GM10847 (cell line): ENCODE measurements around the gene TM9SF2.

Experiments used
- POLR2A ChIP-seq: IDR thresholded peaks from 2 replicates; pipeline ENCODE4 v1.6.1; 2011; ENCODE audit not compliant: insufficient read length; ENCODE audit errors: extremely low read depth

The TM9SF2 gene, protein sequence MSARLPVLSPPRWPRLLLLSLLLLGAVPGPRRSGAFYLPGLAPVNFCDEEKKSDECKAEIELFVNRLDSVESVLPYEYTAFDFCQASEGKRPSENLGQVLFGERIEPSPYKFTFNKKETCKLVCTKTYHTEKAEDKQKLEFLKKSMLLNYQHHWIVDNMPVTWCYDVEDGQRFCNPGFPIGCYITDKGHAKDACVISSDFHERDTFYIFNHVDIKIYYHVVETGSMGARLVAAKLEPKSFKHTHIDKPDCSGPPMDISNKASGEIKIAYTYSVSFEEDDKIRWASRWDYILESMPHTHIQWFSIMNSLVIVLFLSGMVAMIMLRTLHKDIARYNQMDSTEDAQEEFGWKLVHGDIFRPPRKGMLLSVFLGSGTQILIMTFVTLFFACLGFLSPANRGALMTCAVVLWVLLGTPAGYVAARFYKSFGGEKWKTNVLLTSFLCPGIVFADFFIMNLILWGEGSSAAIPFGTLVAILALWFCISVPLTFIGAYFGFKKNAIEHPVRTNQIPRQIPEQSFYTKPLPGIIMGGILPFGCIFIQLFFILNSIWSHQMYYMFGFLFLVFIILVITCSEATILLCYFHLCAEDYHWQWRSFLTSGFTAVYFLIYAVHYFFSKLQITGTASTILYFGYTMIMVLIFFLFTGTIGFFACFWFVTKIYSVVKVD

GRCh38 chr13:99501184-99501847, at the start of gene TM9SF2:
TSS of gene TM9SF2 (plus strand) at chr13:99501472. CDS start at chr13:99501607, 135 bp downstream.
- peak; percentile 41 for TF ChIP-seq POLR2A

DNA sequence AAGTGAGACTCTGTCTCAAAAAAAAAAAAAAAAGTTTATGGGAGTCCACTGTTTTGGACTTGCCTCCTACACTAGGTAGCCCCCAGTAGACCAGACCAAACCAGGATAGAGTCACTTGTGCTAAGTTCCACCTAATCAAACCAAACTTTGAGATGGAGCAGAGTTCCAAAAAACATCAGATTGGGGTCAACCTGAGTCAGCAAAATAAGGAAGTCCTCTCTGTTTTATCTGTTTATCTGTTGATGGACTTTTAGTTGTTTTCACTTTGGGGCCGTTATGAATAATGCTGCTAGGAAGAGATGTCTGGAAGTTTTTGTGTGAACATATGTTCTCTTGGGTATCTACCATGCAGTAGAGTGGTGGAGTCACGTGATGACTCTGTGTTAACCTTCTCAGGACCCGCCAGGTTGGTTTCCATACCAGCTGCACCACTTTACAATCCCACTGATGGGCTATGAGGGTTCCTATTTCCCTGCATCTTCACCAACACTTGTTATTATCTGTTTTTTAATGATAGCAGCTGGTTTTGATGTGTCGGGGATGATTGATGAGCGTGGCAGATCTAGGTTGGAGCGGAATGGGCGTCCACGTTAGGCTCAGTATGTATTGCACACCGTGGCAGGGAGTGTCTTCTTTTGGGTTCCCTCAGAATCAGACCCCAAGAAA, 46.6 kb upstream of the TM9SF2 start:
- TF ChIP-seq POLR2A = no peak

DNA sequence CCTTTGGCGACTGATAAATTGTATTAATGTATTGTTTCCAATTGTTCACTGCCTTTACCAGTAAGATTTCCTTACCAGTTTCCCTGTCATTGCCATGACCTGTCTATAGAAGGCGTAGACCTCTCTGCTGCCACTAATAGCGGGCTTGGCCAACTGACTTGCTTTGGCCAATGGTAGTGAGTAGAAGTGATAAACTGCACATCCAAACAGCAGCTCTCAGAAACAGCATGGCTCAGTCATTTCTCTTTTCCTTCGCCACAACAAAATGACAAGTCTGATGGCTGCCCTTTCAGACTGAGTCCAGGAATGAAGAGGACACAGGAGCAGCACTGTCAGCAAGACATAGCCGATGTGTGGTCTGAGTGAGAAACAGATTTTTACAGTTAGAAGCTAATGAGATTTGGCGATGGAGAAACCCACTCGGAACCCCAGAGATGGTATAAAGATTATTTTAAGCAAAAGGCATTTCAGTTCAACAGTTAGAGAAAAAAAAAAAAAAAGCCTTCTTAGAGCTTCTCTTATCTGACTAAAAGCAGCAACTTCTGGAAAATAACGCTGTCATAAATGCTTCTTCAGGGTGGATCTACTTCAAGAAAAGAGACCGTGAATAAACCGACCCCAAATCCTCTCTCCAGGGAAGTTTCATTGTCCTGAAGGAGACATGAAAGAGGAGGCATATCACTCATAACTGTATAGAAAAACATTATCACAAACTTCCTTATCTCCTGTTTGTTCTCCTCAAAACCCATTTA, 42.0 kb upstream of the TM9SF2 start:
- TF ChIP-seq POLR2A = no peak

DNA sequence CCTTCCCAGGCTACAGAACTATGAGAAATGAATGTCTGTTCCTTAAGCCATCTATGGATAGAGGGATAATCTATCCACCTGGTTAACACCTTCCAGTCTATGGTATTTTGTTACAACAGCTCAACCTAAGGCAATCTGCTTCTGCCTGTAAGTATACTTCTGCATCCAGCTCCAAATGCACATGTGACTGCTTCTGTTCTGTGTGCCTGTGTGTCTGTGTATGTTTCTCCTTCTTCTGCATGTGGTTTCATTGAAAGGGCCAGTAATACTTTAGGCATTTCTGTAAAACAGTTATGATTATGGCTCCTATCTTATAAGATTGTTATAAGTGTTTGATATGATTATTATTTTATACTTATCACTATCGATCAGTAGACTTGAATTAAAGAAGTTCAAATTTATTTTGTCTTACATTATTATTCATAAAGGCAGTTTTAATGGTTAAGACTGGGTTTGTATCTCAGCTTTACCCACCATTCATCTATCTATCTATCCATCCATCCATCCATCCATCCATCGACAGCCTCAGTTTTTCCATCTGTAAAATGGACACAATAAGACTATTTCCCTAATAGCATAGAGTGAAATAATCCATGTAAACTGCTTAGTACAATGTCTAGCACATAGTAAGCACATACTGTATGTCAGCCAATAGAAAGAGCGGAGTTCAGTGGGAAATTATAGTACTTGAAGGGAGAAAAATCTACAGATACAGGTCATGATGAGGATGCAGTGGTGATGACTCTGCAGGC, 37.5 kb upstream of the TM9SF2 start:
- TF ChIP-seq POLR2A = no peak

DNA sequence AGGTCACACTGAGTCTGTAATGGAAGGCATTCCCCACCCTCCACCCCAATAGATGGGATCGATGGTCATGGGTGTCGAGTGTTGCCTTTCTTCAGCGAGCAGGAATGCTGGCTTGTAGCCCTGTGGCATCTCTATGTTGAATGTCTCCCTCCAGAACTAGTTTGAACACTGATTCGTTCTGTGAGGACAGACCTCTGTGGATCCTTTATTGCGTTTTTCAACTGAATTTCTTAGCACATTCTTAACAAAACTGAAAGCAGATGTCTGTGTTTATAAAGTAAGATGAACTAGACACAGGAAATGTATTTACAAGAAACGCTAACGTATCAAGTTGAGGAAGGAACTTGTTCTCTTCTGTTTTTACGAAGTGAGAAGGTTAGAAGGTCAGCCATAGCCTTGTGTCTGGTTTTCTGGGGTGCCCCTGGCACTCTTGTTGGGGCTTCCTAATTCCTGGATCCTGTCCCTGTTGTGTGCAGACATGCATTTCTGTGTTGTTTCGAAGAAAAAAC, 36.8 kb upstream of the TM9SF2 start:
- TF ChIP-seq POLR2A = no peak

- TF ChIP-seq POLR2A = no peak
These were observed 35.8 kb upstream of the TM9SF2 start for GRCh38 chr13:99465454-99465853.

DNA sequence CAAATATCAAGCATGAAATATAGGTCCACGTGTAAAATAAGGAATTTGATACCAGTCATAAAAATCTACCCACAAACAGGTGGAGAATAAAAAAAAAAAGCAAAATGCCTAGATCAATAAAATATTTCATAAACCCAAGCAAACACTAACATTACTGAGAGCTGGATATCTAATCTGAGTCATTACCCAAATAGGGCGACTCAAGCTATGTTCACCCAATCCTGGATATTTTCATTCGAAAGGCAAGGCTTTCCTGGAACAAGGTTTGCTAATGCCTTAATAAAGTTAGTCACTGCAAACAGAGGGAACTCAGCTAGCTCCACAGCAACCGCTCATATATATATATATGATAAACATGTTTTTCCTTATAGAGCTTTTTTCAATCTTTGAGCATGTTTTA, 33.5 kb upstream of the TM9SF2 start:
- no peak for TF ChIP-seq POLR2A

DNA sequence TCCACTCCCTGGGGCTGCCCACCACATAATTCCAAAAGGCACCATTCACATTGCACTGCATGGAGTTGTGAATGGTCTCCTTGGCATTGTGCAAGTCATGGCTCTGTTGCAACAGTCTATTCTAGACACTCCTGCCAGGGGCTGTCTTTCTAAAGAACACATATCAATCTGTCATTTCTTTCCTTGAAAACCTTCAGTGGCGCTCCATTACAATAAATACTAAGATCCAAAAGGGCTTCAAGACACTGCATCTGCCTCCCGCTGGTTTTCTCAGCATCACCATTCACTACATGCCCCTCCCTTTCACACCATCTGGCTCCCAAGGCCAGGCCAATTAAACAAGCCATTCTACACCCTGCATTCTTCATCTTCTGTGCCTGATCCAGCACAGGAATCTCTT, 32.2 kb upstream of the TM9SF2 start:
- no peak for TF ChIP-seq POLR2A

DNA sequence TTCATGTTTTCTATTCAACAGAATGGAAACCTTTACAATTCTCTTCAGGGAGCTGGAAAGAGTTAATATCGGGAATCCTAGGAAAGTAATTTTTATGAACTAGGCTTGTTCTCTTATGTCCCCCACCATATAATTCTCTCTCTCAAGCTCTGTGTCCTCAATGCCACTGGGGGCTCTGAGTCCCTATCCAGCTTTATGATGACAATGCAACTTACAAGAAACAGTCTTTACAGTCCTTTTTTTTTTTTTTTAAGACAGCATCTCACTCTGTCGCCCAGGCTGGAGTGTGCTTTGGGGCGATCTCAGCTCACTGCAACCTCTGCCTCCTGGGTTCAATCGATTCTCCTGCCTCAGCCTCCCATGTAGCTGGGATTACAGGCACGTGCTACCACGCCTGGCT, 31.2 kb upstream of the TM9SF2 start:
- no peak for TF ChIP-seq POLR2A

GRCh38 chr13:99471221-99472121, 29.8 kb upstream of the TM9SF2 start:
- TF ChIP-seq POLR2A = no peak

DNA sequence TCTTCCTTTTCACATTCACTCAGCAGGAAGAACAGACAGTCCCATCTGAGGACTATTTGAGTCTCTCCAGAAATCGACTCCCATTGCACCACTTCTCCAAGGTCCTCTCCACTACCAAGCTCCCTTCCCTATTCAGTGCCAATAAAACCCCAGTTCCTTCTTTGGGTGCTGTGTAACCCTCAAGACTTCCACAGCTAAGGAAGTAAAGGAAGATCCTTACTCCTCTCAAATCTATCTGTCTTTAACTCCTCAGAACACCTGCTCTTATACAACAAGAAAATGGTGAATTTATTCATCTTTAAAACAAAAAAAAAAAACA, 29.2 kb upstream of the TM9SF2 start:
- TF ChIP-seq POLR2A = no peak

DNA sequence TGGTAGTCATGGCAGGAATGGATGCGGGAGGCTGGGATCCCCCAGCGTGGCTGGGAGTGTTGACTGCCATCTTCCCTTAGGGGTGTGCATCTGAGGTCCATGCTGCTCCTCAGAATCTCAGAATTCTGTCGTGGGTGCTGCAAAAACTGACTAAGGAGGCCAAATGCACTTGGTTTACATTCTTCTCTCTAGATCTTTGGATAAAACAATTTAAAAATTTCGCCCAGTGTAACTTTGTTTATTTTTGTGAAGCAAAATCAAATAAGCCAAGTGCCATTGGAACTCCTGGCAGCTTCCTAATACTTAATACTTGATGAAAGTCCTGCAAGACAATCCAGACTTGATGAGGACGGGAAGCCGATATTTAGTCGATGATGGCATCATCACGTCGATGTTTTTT, 27.8 kb upstream of the TM9SF2 start:
- no peak for TF ChIP-seq POLR2A

- no peak for TF ChIP-seq POLR2A
These were observed 24.6 kb upstream of the TM9SF2 start for GRCh38 chr13:99476648-99477047.
